Endothelial cell of umbilical vein (primary cell): Measurements from ENCODE around the gene PDE8B. TPM values are rescaled to one million over a fixed set of nuclear protein-coding genes. Genes with fewer than 3 reads are reported as not detected.

Experiments
- BruUV-seq: library from RNA; stranded (reverse); fragments of 400-500 nt; replicated peaks from 2 replicates; lab custom pipeline; 2021; lab: Mats Ljungman, UMichigan
- CTCF ChIA-PET: fragments of 300-600, 350-600 bp; sonication (Branson Sonifier 250); formaldehyde crosslinking; loops from one replicate; lab custom pipeline; 2021; ENCODE audit warnings: antibody characterized with exemption, inconsistent platforms; lab: Charles Lee
- POLR2A ChIA-PET: fragments of 300-600, 350-600 bp; sonication (Branson Sonifier 250); formaldehyde crosslinking; loops from one replicate; lab custom pipeline; 2021; ENCODE audit warnings: antibody characterized with exemption, inconsistent platforms; lab: Charles Lee
- DNase-seq: peaks from one replicate; pipeline ENCODE4 v3.0.0-alpha.2; 2011; ENCODE audit warnings: low read depth, low spot score
- FAIRE-seq: peaks from 2 replicates; lab custom pipeline; 2011; peaks lifted over from hg19 to GRCh38; lab: Jason Lieb, UNC
- H2AFZ ChIP-seq: 2 replicates; pipeline ENCODE4 v1.6.0; 2012; ENCODE audit warnings: low read depth, low read length, control low read depth, inconsistent platforms
- H3K27ac ChIP-seq: 2 replicates; pipeline ENCODE4 v1.5.1; 2011; ENCODE audit warnings: low read depth, mild to moderate bottlenecking, control low read depth, low read length, moderate library complexity; ENCODE audit not compliant: insufficient read depth
- H3K27me3 ChIP-seq, 2 experiments: 2 replicates each; pipeline versions ENCODE4 v1.6.0 to v1.6.1; 2011; ENCODE audit warnings: low read length in 2 of 2, mixed read lengths in 1 of 2; ENCODE audit not compliant: control insufficient read depth in 2 of 2, insufficient read depth in 2 of 2
- H3K36me3 ChIP-seq, 2 experiments: 2 replicates in 1 of 2; 3 replicates in 1 of 2; pipeline ENCODE4 v1.5.1; 2011; ENCODE audit warnings: low read length in 2 of 2, mild to moderate bottlenecking in 1 of 2, moderate library complexity in 1 of 2; ENCODE audit not compliant: control insufficient read depth in 2 of 2, insufficient read depth in 2 of 2; ENCODE audit errors: extremely low read depth in 1 of 2
- H3K4me1 ChIP-seq: 3 replicates; pipeline ENCODE4 v1.5.1; 2011; ENCODE audit warnings: mild to moderate bottlenecking, low read length; ENCODE audit not compliant: control insufficient read depth, insufficient read depth; ENCODE audit errors: extremely low read depth
- H3K4me2 ChIP-seq: 2 replicates; pipeline ENCODE4 v1.6.1; 2011; ENCODE audit warnings: low read length, control low read depth, mixed read lengths; ENCODE audit not compliant: insufficient read depth
- H3K4me3 ChIP-seq, 3 experiments: fragments of 200-600 bp in 1 of 3; sonication (generic), shearing (Covaris generic) in 1 of 3; replicated peaks in 1 of 3; 2 replicates each; pipeline ENCODE4 v1.5.1; 2011 to 2016; ENCODE audit warnings: control low read depth in 3 of 3, low read length in 3 of 3, mild to moderate bottlenecking in 2 of 3, inconsistent platforms in 1 of 3, low read depth in 1 of 3, moderate library complexity in 1 of 3; ENCODE audit not compliant: insufficient read depth in 1 of 3
- H3K79me2 ChIP-seq: 2 replicates; pipeline ENCODE4 v1.6.0; 2012; ENCODE audit warnings: low read length, inconsistent platforms; ENCODE audit not compliant: control insufficient read depth, insufficient read depth
- H3K9ac ChIP-seq: replicated peaks from 2 replicates; pipeline ENCODE3; 2011; ENCODE audit warnings: low read length, control low read depth; ENCODE audit not compliant: insufficient read depth; ENCODE audit errors: extremely low read depth
- H3K9me1 ChIP-seq: replicated peaks from 3 replicates; pipeline ENCODE4 v1.6.0; 2011; ENCODE audit warnings: mild to moderate bottlenecking, low read length; ENCODE audit not compliant: control insufficient read depth, insufficient read depth; ENCODE audit errors: extremely low read depth
- H3K9me3 ChIP-seq: replicated peaks from 2 replicates; pipeline ENCODE4 v1.5.1; 2012; ENCODE audit warnings: low read length, inconsistent platforms; ENCODE audit not compliant: control insufficient read depth, insufficient read depth
- H4K20me1 ChIP-seq: replicated peaks from 2 replicates; pipeline ENCODE3; 2011; ENCODE audit warnings: mild to moderate bottlenecking, low read length; ENCODE audit not compliant: control insufficient read depth, insufficient read depth; ENCODE audit errors: extremely low read depth
- EZH2 ChIP-seq: IDR thresholded peaks from 2 replicates; pipeline ENCODE4 v1.6.1; 2012; ENCODE audit warnings: borderline replicate concordance, low read depth, mild to moderate bottlenecking, moderate library complexity, low read length, inconsistent platforms; ENCODE audit not compliant: severe bottlenecking
- FOS ChIP-seq: IDR thresholded peaks from 2 replicates; pipeline ENCODE4 v1.6.1; 2011; ENCODE audit warnings: mild to moderate bottlenecking, low read length, moderate library complexity, borderline replicate concordance; ENCODE audit not compliant: insufficient read depth
- GATA2 ChIP-seq: IDR thresholded peaks from 2 replicates; pipeline ENCODE4 v1.7.0; 2011; ENCODE audit warnings: low read depth, mild to moderate bottlenecking, moderate library complexity, mixed read lengths, low read length; ENCODE audit not compliant: insufficient read length, insufficient read depth
- JUN ChIP-seq: IDR thresholded peaks from 2 replicates; pipeline ENCODE4 v1.6.1; 2011; ENCODE audit warnings: borderline replicate concordance, low read depth; ENCODE audit not compliant: insufficient read length, insufficient read depth
- MYC ChIP-seq: IDR thresholded peaks from one replicate; pipeline ENCODE4 v1.6.1; 2011; ENCODE audit warnings: mild to moderate bottlenecking, low read depth, low read length
- POLR2A ChIP-seq: IDR thresholded peaks from 2 replicates; pipeline ENCODE4 v1.6.1; 2012; ENCODE audit warnings: low read depth, mild to moderate bottlenecking, control low read depth, low read length
- POLR2AphosphoS5 ChIP-seq: IDR thresholded peaks from 2 replicates; pipeline ENCODE4 v1.6.1; 2012; ENCODE audit warnings: low read depth, mild to moderate bottlenecking, control low read depth, low read length, moderate library complexity; ENCODE audit not compliant: insufficient read depth
- dilution Hi-C: fragments of 300-500 bp; cut with MboI; formaldehyde crosslinking; loops from one replicate; pipeline ENCODE4 v1.15.0; 2019; ENCODE audit warnings: low sequenced_read_pairs; ENCODE audit not compliant: extremely low pct_ligation_motif_present
- intact Hi-C: fragments of 100-400 bp; cut with micrococcal nuclease; formaldehyde crosslinking; loops from one replicate; pipeline ENCODE4 v1.10.0; 2022
- polyA plus RNA-seq, 4 experiments: library from polyadenylated mRNA; depleted of rRNA in 3 of 4; stranded (reverse) in 3 of 4; unstranded in 1 of 4; fragments of >200 nt; gene quantifications; 2 replicates each; pipeline versions ENCODE4 v1.2.1 to v1.2.3, GENCODE V29; 2011 to 2012; ENCODE audit warnings: missing spikeins in 1 of 4
- total RNA-seq: library from RNA; stranded (reverse); gene quantifications from 2 replicates; pipeline ENCODE4 v1.2.3, GENCODE V29; 2021
- TF ChIP-seq, protein P1 (sequence below): IDR thresholded peaks from 2 replicates; pipeline ENCODE4 v1.6.1; 2011; ENCODE audit not compliant: insufficient read depth, insufficient read length
- TF ChIP-seq, protein P2 (sequence below), 2 donors: IDR thresholded peaks; 1 replicate in 1 of 2; 2 replicates in 1 of 2; pipeline ENCODE4 v1.5.1; 2011; ENCODE audit warnings: low read length in 2 of 2, mild to moderate bottlenecking in 2 of 2, moderate library complexity in 2 of 2, control low read depth in 1 of 2, inconsistent platforms in 1 of 2, low read depth in 1 of 2; ENCODE audit not compliant: insufficient read depth in 1 of 2; ENCODE audit errors: extremely low read depth in 1 of 2

The PDE8B gene
- total and polyA plus RNA-seq, 2 donors (not counting 3 experiments of a cell fraction or from before 2014, with no cell fraction given): not detected

GRCh38 chr5:77168161-77168878 lies 42.2 kb upstream of the PDE8B start:
- DNase-seq (peak; percentile 21), FAIRE-seq (no peak)
- H3K9me1 ChIP-seq: no peaks in the 10 kb centered on the region
- H3K4me2 ChIP-seq: no peak overlapping the region
- no peak overlapping the region for H3K27ac ChIP-seq
- no peaks in the 10 kb centered on the region for H3K36me3 ChIP-seq
- H2AFZ ChIP-seq: no peak overlapping the region
- H4K20me1 ChIP-seq: no peaks in the 10 kb centered on the region
- POLR2A ChIA-PET: no interaction called here
- H3K9ac ChIP-seq: no peak overlapping the region
- no peaks in the 10 kb centered on the region for H3K79me2 ChIP-seq
- H3K27me3 ChIP-seq: peaks cover 6 to 7% of the 10 kb centered on the region in 2 experiments
- CTCF ChIA-PET: interaction anchor here (0.7 kb wide), 1 partner anchor 19 kb away, joined by 3 read pairs; no protein-coding TSS in a partner anchor
- intact Hi-C loops: no loop called here
- TF ChIP-seq JUN: no peak
- no peak for TF ChIP-seq POLR2A
- H3K4me3 ChIP-seq: no peak overlapping the region
- no peaks in the 10 kb centered on the region for H3K4me1 ChIP-seq
- no peaks in the 10 kb centered on the region for H3K9me3 ChIP-seq
- dilution Hi-C loops: no loop called here
- BruUV-seq: no TSS peak

DNA sequence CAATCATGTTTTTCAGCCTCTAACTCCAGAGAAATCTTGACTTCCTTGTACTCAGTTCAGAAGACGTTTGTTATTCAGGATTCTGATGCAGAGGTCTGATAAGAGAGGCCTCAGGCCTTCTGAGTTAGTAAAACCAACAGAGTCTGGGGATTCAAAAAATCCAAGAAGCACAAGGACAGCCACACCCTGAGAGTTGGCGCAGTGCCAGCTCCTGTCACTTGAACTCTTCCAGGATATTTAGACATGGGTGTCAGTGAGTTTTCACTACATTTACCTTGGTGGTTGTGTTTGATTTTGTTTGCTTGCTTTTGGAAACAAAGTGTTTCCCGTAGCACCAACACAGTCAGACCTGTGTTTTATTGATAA lies 41.6 kb upstream of the PDE8B start:
- dilution Hi-C loops (no loop called here), intact Hi-C loops (no loop called here)
- Histone ChIP-seq H3K27ac (no peak overlapping the region), H3K27me3 (peaks cover 6 to 7% of the 10 kb centered on the region in 2 experiments), H3K9me3 (no peaks in the 10 kb centered on the region), H3K9ac (no peak overlapping the region), H3K79me2 (no peaks in the 10 kb centered on the region), H3K4me2 (no peak overlapping the region), H3K4me3 (no peak overlapping the region), H3K36me3 (no peaks in the 10 kb centered on the region), H3K9me1 (no peaks in the 10 kb centered on the region), H2AFZ (no peak overlapping the region), H3K4me1 (no peaks in the 10 kb centered on the region), H4K20me1 (no peaks in the 10 kb centered on the region)
- ChIA-PET POLR2A (no interaction called here), CTCF (interaction anchor here (0.7 kb wide), 1 partner anchor 19 kb away, joined by 3 read pairs; no protein-coding TSS in a partner anchor)
- FAIRE-seq: no peak
- BruUV-seq: no TSS peak
- no peak for TF ChIP-seq MYC
- no peak for TF ChIP-seq JUN
- TF ChIP-seq, protein P1, sequence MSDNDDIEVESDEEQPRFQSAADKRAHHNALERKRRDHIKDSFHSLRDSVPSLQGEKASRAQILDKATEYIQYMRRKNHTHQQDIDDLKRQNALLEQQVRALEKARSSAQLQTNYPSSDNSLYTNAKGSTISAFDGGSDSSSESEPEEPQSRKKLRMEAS: no peak
- TF ChIP-seq EZH2: no peak
- no peak for TF ChIP-seq GATA2
- no peak for TF ChIP-seq POLR2A
- TF ChIP-seq, protein P2, sequence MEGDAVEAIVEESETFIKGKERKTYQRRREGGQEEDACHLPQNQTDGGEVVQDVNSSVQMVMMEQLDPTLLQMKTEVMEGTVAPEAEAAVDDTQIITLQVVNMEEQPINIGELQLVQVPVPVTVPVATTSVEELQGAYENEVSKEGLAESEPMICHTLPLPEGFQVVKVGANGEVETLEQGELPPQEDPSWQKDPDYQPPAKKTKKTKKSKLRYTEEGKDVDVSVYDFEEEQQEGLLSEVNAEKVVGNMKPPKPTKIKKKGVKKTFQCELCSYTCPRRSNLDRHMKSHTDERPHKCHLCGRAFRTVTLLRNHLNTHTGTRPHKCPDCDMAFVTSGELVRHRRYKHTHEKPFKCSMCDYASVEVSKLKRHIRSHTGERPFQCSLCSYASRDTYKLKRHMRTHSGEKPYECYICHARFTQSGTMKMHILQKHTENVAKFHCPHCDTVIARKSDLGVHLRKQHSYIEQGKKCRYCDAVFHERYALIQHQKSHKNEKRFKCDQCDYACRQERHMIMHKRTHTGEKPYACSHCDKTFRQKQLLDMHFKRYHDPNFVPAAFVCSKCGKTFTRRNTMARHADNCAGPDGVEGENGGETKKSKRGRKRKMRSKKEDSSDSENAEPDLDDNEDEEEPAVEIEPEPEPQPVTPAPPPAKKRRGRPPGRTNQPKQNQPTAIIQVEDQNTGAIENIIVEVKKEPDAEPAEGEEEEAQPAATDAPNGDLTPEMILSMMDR (IDR thresholded peaks at IDR 0.05; ENCODE audit: extremely low read depth in 1 of 2, insufficient read depth in 1 of 2, low read depth in 1 of 2, low read length in 2 of 2): no peak
- TF ChIP-seq FOS: no peak
- TF ChIP-seq POLR2AphosphoS5: no peak
- DNase-seq: no peak
